Liver (tissue), 9 donors: ENCODE data around the gene ZNF80. TPM values are rescaled to one million over a fixed set of nuclear protein-coding genes. Genes with fewer than 3 reads are reported as not detected.

Source experiments
- DNase-seq: peaks from one replicate; pipeline ENCODE4 v3.0.0-alpha.2; 2017; ENCODE audit warnings: low spot score
- H3K27ac ChIP-seq, 2 donors: one replicate each; pipeline ENCODE4 v1.7.0; 2013; ENCODE audit warnings: inconsistent platforms in 2 of 2, low read length in 2 of 2, control low read depth in 1 of 2, low read depth in 1 of 2, mild to moderate bottlenecking in 1 of 2
- H3K27me3 ChIP-seq, 4 donors: one replicate each; pipeline versions ENCODE4 v1.6.1 to v1.7.0; 2013; ENCODE audit warnings: low read length in 3 of 4, inconsistent platforms in 1 of 4, mild to moderate bottlenecking in 1 of 4, moderate library complexity in 1 of 4; ENCODE audit not compliant: control insufficient read depth in 4 of 4, insufficient read depth in 4 of 4
- H3K36me3 ChIP-seq, 4 donors: one replicate each; pipeline versions ENCODE4 v1.6.1 to v1.7.0; 2013; ENCODE audit warnings: low read length in 3 of 4, mild to moderate bottlenecking in 3 of 4, low read depth in 1 of 4, moderate library complexity in 1 of 4; ENCODE audit not compliant: control insufficient read depth in 4 of 4, insufficient read depth in 3 of 4
- H3K4me1 ChIP-seq, 4 donors: one replicate each; pipeline versions ENCODE4 v1.6.1 to v1.7.0; 2013; ENCODE audit warnings: low read length in 3 of 4, mild to moderate bottlenecking in 3 of 4, moderate library complexity in 1 of 4; ENCODE audit not compliant: control insufficient read depth in 4 of 4, insufficient read depth in 4 of 4
- H3K4me3 ChIP-seq, 3 donors: one replicate each; pipeline versions ENCODE4 v1.6.1 to v1.7.0; 2013; ENCODE audit warnings: low read length in 3 of 3, control low read depth in 1 of 3, low read depth in 1 of 3, mild to moderate bottlenecking in 1 of 3
- H3K9ac ChIP-seq, 2 donors: one replicate each; pipeline ENCODE4 v1.7.0; 2013; ENCODE audit warnings: low read length in 2 of 2, mild to moderate bottlenecking in 2 of 2, moderate library complexity in 2 of 2, control low read depth in 1 of 2, low read depth in 1 of 2
- H3K9me3 ChIP-seq, 4 donors: one replicate each; pipeline versions ENCODE4 v1.6.1 to v1.7.0; 2013; ENCODE audit warnings: low read length in 3 of 4; ENCODE audit not compliant: control insufficient read depth in 4 of 4
- ATF3 ChIP-seq: IDR thresholded peaks from 2 replicates; pipeline ENCODE4 v1.6.1; 2016; ENCODE audit warnings: antibody characterized with exemption
- CTCF ChIP-seq: fragments of 150-350 bp; IDR thresholded peaks from 2 replicates; pipeline ENCODE4 v1.5.1; 2017; ENCODE audit warnings: improper control_type of control experiment, low read depth, low read length; ENCODE audit not compliant: missing input control
- EGR1 ChIP-seq, 2 donors: IDR thresholded peaks; 2 replicates each; pipeline ENCODE4 v1.6.1; 2016 to 2018; ENCODE audit warnings: antibody characterized with exemption in 2 of 2, low read depth in 2 of 2
- FOXA1 ChIP-seq: IDR thresholded peaks from 2 replicates; pipeline ENCODE4 v1.6.1; 2016; ENCODE audit warnings: antibody characterized with exemption
- FOXA2 ChIP-seq: IDR thresholded peaks from 2 replicates; pipeline ENCODE4 v1.6.1; 2016; ENCODE audit warnings: antibody characterized with exemption
- GABPA ChIP-seq, 2 donors: IDR thresholded peaks in 1 of 2; conservative IDR thresholded peaks in 1 of 2; 2 replicates each; pipeline ENCODE4 v1.6.1; 2016; ENCODE audit warnings: antibody characterized with exemption in 2 of 2, mild to moderate bottlenecking in 1 of 2, moderate library complexity in 1 of 2
- HNF4A ChIP-seq, 2 donors: conservative IDR thresholded peaks; 2 replicates each; pipeline ENCODE4 v1.6.1; 2016; ENCODE audit warnings: antibody characterized with exemption in 2 of 2, mild to moderate bottlenecking in 2 of 2
- HNF4G ChIP-seq: IDR thresholded peaks from 2 replicates; pipeline ENCODE4 v1.6.1; 2016; ENCODE audit warnings: antibody characterized with exemption
- JUND ChIP-seq, 2 donors: IDR thresholded peaks; 2 replicates each; pipeline ENCODE4 v1.6.1; 2016; ENCODE audit warnings: antibody characterized with exemption in 2 of 2
- MAX ChIP-seq: IDR thresholded peaks from 2 replicates; pipeline ENCODE4 v1.6.1; 2016; ENCODE audit warnings: antibody characterized with exemption
- NR2F2 ChIP-seq: IDR thresholded peaks from 2 replicates; pipeline ENCODE4 v1.6.1; 2016; ENCODE audit warnings: antibody characterized with exemption
- RAD21 ChIP-seq, 2 donors: IDR thresholded peaks; 2 replicates each; pipeline ENCODE4 v1.6.1; 2016; ENCODE audit warnings: antibody characterized with exemption in 2 of 2, mild to moderate bottlenecking in 2 of 2
- REST ChIP-seq: IDR thresholded peaks from 2 replicates; pipeline ENCODE4 v1.6.1; 2016; ENCODE audit warnings: antibody characterized with exemption, mild to moderate bottlenecking
- RXRA ChIP-seq, 2 donors: IDR thresholded peaks; 2 replicates each; pipeline ENCODE4 v1.6.1; 2017 to 2018; ENCODE audit warnings: antibody characterized with exemption in 2 of 2, mild to moderate bottlenecking in 1 of 2
- SP1 ChIP-seq: IDR thresholded peaks from 2 replicates; pipeline ENCODE4 v1.6.1; 2018; ENCODE audit warnings: antibody characterized with exemption, mild to moderate bottlenecking
- TAF1 ChIP-seq: conservative IDR thresholded peaks from 2 replicates; pipeline ENCODE4 v1.6.1; 2016; ENCODE audit warnings: antibody characterized with exemption, mild to moderate bottlenecking
- YY1 ChIP-seq: IDR thresholded peaks from 2 replicates; pipeline ENCODE4 v1.6.1; 2016; ENCODE audit warnings: antibody characterized with exemption, mild to moderate bottlenecking
- ZBTB33 ChIP-seq: IDR thresholded peaks from 2 replicates; pipeline ENCODE4 v1.6.1; 2016; ENCODE audit warnings: antibody characterized with exemption
- WGBS: extraction: QIAGEN DNeasy Blood & Tissue Kit; methylation state at CpG from one replicate; pipeline ENCODE4 v1.1.7; 2013; 5-methylcytosine and 5-hydroxymethylcytosine counted together
- polyA plus RNA-seq, 2 donors: library from polyadenylated mRNA; stranded (reverse) in 1 of 2; unstranded in 1 of 2; fragments of 200-250 nt in 1 of 2; fragments of >200 nt in 1 of 2; fragmentation: Nextera tagmentation in 1 of 2; extraction: Ambion mirVana in 1 of 2; gene quantifications; one replicate each; pipeline versions ENCODE4 v1.2.1 to v1.2.3, GENCODE V29; 2013 to 2015
- total RNA-seq, 2 donors: library from RNA; depleted of rRNA; stranded (reverse); fragments of >200 nt; gene quantifications; one replicate each; pipeline ENCODE4 v1.2.3, GENCODE V29; 2014
- donor health status: healthy.
- donor health status: healthy.
- donor health status: healthy.
- donor health status: healthy.
- donor health status: healthy.

The ZNF80 gene
- total and polyA plus RNA-seq, 4 donors: 0.06 TPM; not detected in 3

GRCh38 chr3:114221881-114222264, 15.5 kb downstream of the ZNF80 start:
- DNase-seq: no peak
- H3K9me3 ChIP-seq: peaks cover 4 to 13% (median 9%) of the 10 kb centered on the region in 4 donors
- no peaks in the 10 kb centered on the region for H3K36me3 ChIP-seq
- no peaks in the 10 kb centered on the region for H3K4me1 ChIP-seq
- whole genome bisulfite sequencing: 80% methylated on average over 1 of the region's 1 CpG
- H3K27ac ChIP-seq: no peak overlapping the region
- no peak overlapping the region for H3K4me3 ChIP-seq
- H3K9ac ChIP-seq: no peak overlapping the region
- TF ChIP-seq FOXA1 (no peak), EGR1 (IDR thresholded peaks at IDR 0.05; ENCODE audit: low read depth in 2 of 2) (no peak), CTCF (no peak), HNF4G (no peak)
- H3K27me3 ChIP-seq: no peaks in the 10 kb centered on the region

GRCh38 chr3:114221165-114221880, 16.1 kb downstream of the ZNF80 start:
- H3K9ac ChIP-seq: no peak overlapping the region
- no peak overlapping the region for H3K4me3 ChIP-seq
- no peaks in the 10 kb centered on the region for H3K36me3 ChIP-seq
- H3K27ac ChIP-seq: no peak overlapping the region
- TF ChIP-seq CTCF: no peak
- no peak for TF ChIP-seq YY1
- no peak for TF ChIP-seq NR2F2
- no peak for TF ChIP-seq RXRA (IDR thresholded peaks at IDR 0.05)
- no peak for TF ChIP-seq TAF1
- TF ChIP-seq EGR1 (IDR thresholded peaks at IDR 0.05; ENCODE audit: low read depth in 2 of 2): no peak
- TF ChIP-seq FOXA2: no peak
- no peak for TF ChIP-seq REST
- no peak for TF ChIP-seq HNF4G
- TF ChIP-seq RAD21 (IDR thresholded peaks at IDR 0.05): no peak
- no peak for TF ChIP-seq JUND (IDR thresholded peaks at IDR 0.05)
- no peak for TF ChIP-seq GABPA (IDR thresholded peaks at IDR 0.05 in 1 of 2, conservative IDR thresholded peaks at IDR 0.05 in 1 of 2)
- no peak for TF ChIP-seq HNF4A (conservative IDR thresholded peaks at IDR 0.05)
- no peak for TF ChIP-seq ZBTB33
- TF ChIP-seq SP1: no peak
- TF ChIP-seq FOXA1: no peak
- no peak for TF ChIP-seq ATF3
- TF ChIP-seq MAX: no peak
- no peak for DNase-seq
- peaks cover 4 to 13% (median 9%) of the 10 kb centered on the region in 4 donors for H3K9me3 ChIP-seq
- 82% methylated on average over 9 of the region's 9 CpGs for WGBS
- no peaks in the 10 kb centered on the region for H3K4me1 ChIP-seq
- no peaks in the 10 kb centered on the region for H3K27me3 ChIP-seq
